Measurements from ENCODE around the gene GYS1.

GYS1 gene

GRCh38 chr19:49017666-49018351 is 24.7 kb upstream of the GYS1 start:
- DNase-seq (ENCODE audit: low spot score), result no peak

- no peak for DNase-seq (ENCODE audit: low spot score)
These were observed 24.0 kb upstream of the GYS1 start, which contains the start of gene LHB for GRCh38 chr19:49017041-49017665. Gene LHB (minus strand): TSS chr19:49017091. CDS start chr19:49017081, 10 bp downstream.

- no peak for DNase-seq (ENCODE audit: low spot score)
These were observed 23.1 kb upstream of the GYS1 start for GRCh38 chr19:49016067-49016839.

GRCh38 chr19:49014870-49015255 is 21.8 kb upstream of the GYS1 start:
- DNase-seq (ENCODE audit: low spot score), result no peak

- no peak for DNase-seq (ENCODE audit: low spot score)
These were observed 21.2 kb upstream of the GYS1 start for GRCh38 chr19:49014123-49014869.

GRCh38 chr19:49011194-49011593 is 18.1 kb upstream of the GYS1 start:
- no peak for DNase-seq (ENCODE audit: low spot score)

- no peak for DNase-seq (ENCODE audit: low spot score)
These were observed 17.3 kb upstream of the GYS1 start for GRCh38 chr19:49010453-49010852.

GRCh38 chr19:49009828-49010227 is 16.7 kb upstream of the GYS1 start:
- DNase-seq (ENCODE audit: low spot score), result no peak

GRCh38 chr19:49006905-49007304 is 13.8 kb upstream of the GYS1 start:
- no peak for DNase-seq (ENCODE audit: low spot score)

GRCh38 chr19:49004964-49005614 is 12.0 kb upstream of the GYS1 start:
- no peak for DNase-seq (ENCODE audit: low spot score)

- no peak for DNase-seq (ENCODE audit: low spot score)
These were observed 11.0 kb upstream of the GYS1 start for GRCh38 chr19:49004133-49004532.

- no peak for DNase-seq (ENCODE audit: low spot score)
These were observed 6.6 kb upstream of the GYS1 start for GRCh38 chr19:48999481-49000325.

GRCh38 chr19:48997972-48998371 is 4.9 kb upstream of the GYS1 start:
- DNase-seq (ENCODE audit: low spot score), result no peak

GRCh38 chr19:48994035-48994386 is 902 bp upstream of the GYS1 start:
- DNase-seq (ENCODE audit: low spot score), result no peak

GRCh38 chr19:48992581-48993174 is 431 bp downstream of the GYS1 start:
- no peak for DNase-seq (ENCODE audit: low spot score)

GRCh38 chr19:48991873-48992580 is 1.1 kb downstream of the GYS1 start:
- DNase-seq (ENCODE audit: low spot score), result no peak

GRCh38 chr19:48991011-48991609 is 2.0 kb downstream of the GYS1 start:
- DNase-seq (ENCODE audit: low spot score), result no peak

- DNase-seq (ENCODE audit: low spot score), result no peak
These were observed 2.7 kb downstream of the GYS1 start for GRCh38 chr19:48990400-48990799.

- DNase-seq (ENCODE audit: low spot score), result no peak
These were observed 3.3 kb downstream of the GYS1 start for GRCh38 chr19:48989701-48990291.

All from left forelimb (tissue), 1 donor.